GM23248 (cell line): ENCODE measurements around the gene HDGFL2. TPM values are rescaled to one million over a fixed set of nuclear protein-coding genes. Genes with fewer than 3 reads are reported as not detected.

ENCODE experiments used
- DNase-seq: peaks from one replicate; pipeline ENCODE4 v3.0.0-alpha.2; 2015
- H2AFZ ChIP-seq: fragments of 200-600 bp; sonication (generic); 2 replicates; pipeline ENCODE4 v1.6.1; 2016; ENCODE audit warnings: antibody characterized with exemption
- H3F3A ChIP-seq: fragments of 200-600 bp; sonication (generic); 2 replicates; pipeline ENCODE4 v1.6.1; 2016; ENCODE audit warnings: mild to moderate bottlenecking, antibody characterized with exemption, mixed run types; ENCODE audit not compliant: insufficient read depth
- H3K27ac ChIP-seq: fragments of 200-600 bp; sonication (generic); 2 replicates; pipeline ENCODE4 v1.5.1; 2016; ENCODE audit warnings: mild to moderate bottlenecking
- H3K27me3 ChIP-seq: fragments of 200-600 bp; sonication (generic); replicated peaks from 2 replicates; pipeline ENCODE4 v1.6.1; 2016; ENCODE audit warnings: mild to moderate bottlenecking; ENCODE audit not compliant: insufficient read depth
- H3K36me3 ChIP-seq: fragments of 200-600 bp; sonication (generic); 2 replicates; pipeline ENCODE4 v1.6.1; 2016; ENCODE audit warnings: low read depth, mild to moderate bottlenecking
- H3K4me1 ChIP-seq: fragments of 200-600 bp; sonication (generic); 2 replicates; pipeline ENCODE4 v1.6.1; 2016; ENCODE audit warnings: mild to moderate bottlenecking; ENCODE audit not compliant: insufficient read depth
- H3K4me2 ChIP-seq: fragments of 200-600 bp; sonication (generic); one replicate; pipeline ENCODE4 v1.6.1; 2016; ENCODE audit warnings: mild to moderate bottlenecking; ENCODE audit not compliant: unreplicated experiment
- H3K4me3 ChIP-seq: fragments of 200-600 bp; sonication (generic); 2 replicates; pipeline ENCODE4 v1.5.1; 2016; ENCODE audit warnings: mild to moderate bottlenecking
- H3K79me2 ChIP-seq: fragments of 200-600 bp; sonication (generic); 2 replicates; pipeline ENCODE4 v1.6.1; 2016; ENCODE audit warnings: mild to moderate bottlenecking; ENCODE audit not compliant: insufficient read depth
- H3K9ac ChIP-seq: fragments of 200-600 bp; sonication (generic); 2 replicates; pipeline ENCODE4 v1.6.1; 2016; ENCODE audit warnings: mild to moderate bottlenecking
- H3K9me2 ChIP-seq: fragments of 200-600 bp; sonication (generic); 2 replicates; pipeline ENCODE4 v1.6.1; 2016; ENCODE audit warnings: mixed run types, mild to moderate bottlenecking, moderate library complexity; ENCODE audit not compliant: insufficient read depth
- H3K9me3 ChIP-seq: fragments of 200-600 bp; sonication (generic); one replicate; pipeline ENCODE4 v1.6.1; 2017; ENCODE audit warnings: low read depth
- H4K20me1 ChIP-seq: fragments of 200-600 bp; sonication (generic); 2 replicates; pipeline ENCODE4 v1.6.0; 2016; ENCODE audit not compliant: insufficient read depth
- EZH2 ChIP-seq: fragments of 200-600 bp; sonication (generic); IDR thresholded peaks from 2 replicates; pipeline ENCODE4 v1.6.1; 2018; ENCODE audit warnings: antibody characterized with exemption, mild to moderate bottlenecking; ENCODE audit not compliant: insufficient read depth, poor library complexity, severe bottlenecking
- EZH2phosphoT487 ChIP-seq: fragments of 200-600 bp; sonication (generic); IDR thresholded peaks from 2 replicates; pipeline ENCODE4 v1.6.1; 2018; ENCODE audit warnings: antibody characterized with exemption, moderate library complexity, mild to moderate bottlenecking, low read depth; ENCODE audit not compliant: insufficient read depth
- WGBS, 2 experiments: methylation state at CpG; one replicate each; pipeline ENCODE4 v1.1.6; 2015 to 2017; ENCODE audit warnings: low lambda C conversion rate in 2 of 2, low coverage in 1 of 2; ENCODE audit errors: missing lambda C conversion rate in 2 of 2; 5-methylcytosine and 5-hydroxymethylcytosine counted together
- in situ Hi-C: fragments of 300-500 bp; cut with MboI; formaldehyde crosslinking; loops from 2 replicates; pipeline ENCODE4 v1.15.0; 2020
- polyA plus RNA-seq: library from polyadenylated mRNA; unstranded; fragments of >200 nt; fragmentation: Nextera tagmentation; extraction: Ambion mirVana; gene quantifications from 2 replicates; pipeline ENCODE4 v1.2.1, GENCODE V29; 2016
- total RNA-seq: library from RNA; depleted of rRNA; stranded (reverse); fragments of >200 nt; shearing (Covaris generic); gene quantifications from 2 replicates; pipeline ENCODE4 v1.2.3, GENCODE V29; 2014

HDGFL2 gene
- total and polyA plus RNA-seq, 2 experiments from 2014 or later = 23.0 to 50.7 TPM

DNA sequence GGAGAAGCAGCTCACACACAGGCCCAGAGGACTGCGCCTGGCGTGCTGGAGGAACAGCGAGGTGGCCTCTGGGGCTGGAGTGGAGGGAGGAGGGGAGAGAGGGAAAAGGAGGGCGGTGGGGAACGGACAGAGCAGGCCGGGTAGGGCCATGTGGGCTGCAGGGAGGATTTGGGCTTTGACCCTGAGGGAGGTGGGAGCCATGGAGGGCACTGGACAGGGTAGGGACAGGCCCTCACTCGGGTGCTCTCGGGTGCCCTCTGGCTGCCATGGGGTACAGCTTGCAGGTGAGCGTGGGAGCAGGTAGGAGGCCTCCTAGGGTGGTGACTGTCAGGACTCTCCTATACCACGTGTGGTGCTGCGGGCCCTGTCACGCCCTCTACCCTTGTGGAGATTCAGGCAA is 23.4 kb downstream of the HDGFL2 start:
- H3K4me1 ChIP-seq = no peaks in the 10 kb centered on the region
- no peak overlapping the region for H3K27ac ChIP-seq
- WGBS, 2 experiments = 95 to 98% methylated on average over 7 to 12 of the region's 12 CpGs
- no peaks in the 10 kb centered on the region for H3K9me3 ChIP-seq
- H3K27me3 ChIP-seq = no peaks in the 10 kb centered on the region
- H3K9me2 ChIP-seq = no peaks in the 10 kb centered on the region
- H3K9ac ChIP-seq = no peak overlapping the region
- no peak overlapping the region for H2AFZ ChIP-seq
- no peaks in the 10 kb centered on the region for H4K20me1 ChIP-seq
- H3F3A ChIP-seq = no peaks in the 10 kb centered on the region
- no peak for TF ChIP-seq EZH2phosphoT487
- no peak for TF ChIP-seq EZH2
- no peak overlapping the region for H3K4me2 ChIP-seq
- no peaks in the 10 kb centered on the region; the same call in 1 of the 2 replicates for H3K36me3 ChIP-seq
- no peak overlapping the region for H3K4me3 ChIP-seq
- DNase-seq = no peak
- H3K79me2 ChIP-seq = no peaks in the 10 kb centered on the region
- in situ Hi-C loops = no loop called here

DNA sequence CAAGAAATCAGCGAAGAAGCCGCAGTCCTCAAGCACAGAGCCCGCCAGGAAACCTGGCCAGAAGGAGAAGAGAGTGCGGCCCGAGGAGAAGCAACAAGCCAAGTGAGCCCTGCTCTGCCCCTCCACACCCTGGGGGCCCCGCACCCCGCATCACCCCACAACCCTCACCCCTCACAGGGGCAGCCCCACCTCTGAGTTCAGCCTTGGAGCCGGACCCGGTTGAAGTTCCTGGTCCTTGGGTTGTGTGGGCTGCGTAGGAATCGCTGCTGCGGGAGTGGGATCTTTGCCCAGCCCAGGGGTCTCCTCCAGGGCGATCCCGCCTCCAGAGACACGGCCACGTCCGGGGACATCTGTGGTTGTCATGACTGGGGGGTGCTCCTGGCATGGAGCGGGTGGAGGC is 24.2 kb downstream of the HDGFL2 start:
- WGBS, 2 experiments = 87 to 91% methylated on average over 14 to 18 of the region's 18 CpGs
- no peak for DNase-seq
- H3K79me2 ChIP-seq = no peaks in the 10 kb centered on the region

DNA sequence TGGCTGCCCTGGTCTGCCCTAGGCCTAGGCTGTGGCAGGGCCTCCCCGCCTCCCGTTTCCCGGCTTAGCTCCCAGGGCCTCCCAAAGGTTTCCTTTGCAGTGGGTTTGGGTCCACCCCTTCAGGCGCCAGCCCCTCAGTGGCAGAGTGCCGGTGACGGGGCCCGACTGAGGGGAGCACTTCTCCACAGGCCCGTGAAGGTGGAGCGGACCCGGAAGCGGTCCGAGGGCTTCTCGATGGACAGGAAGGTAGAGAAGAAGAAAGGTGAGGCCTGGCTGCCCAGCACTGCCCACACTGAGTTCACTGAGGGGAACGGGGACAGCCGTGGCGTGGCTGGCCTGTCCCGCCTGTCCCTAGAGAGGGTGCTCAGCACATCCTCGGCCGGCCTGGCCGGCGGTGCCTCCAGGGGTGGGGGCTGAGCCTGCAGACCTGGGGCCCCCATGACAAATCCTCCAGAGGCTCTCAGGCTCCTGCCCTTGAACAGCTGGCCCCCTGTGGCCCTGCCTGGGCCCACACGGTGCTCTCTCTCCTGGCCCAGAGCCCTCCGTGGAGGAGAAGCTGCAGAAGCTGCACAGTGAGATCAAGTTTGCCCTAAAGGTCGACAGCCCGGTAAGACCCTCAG is 25.8 kb downstream of the HDGFL2 start:
- Histone ChIP-seq H3K36me3 (no peaks in the 10 kb centered on the region; the same call in 1 of the 2 replicates), H3K79me2 (no peaks in the 10 kb centered on the region), H3K27me3 (no peaks in the 10 kb centered on the region), H2AFZ (no peak overlapping the region), H3K9ac (no peak overlapping the region), H3K4me2 (no peak overlapping the region), H3F3A (no peaks in the 10 kb centered on the region), H3K4me1 (no peaks in the 10 kb centered on the region), H3K9me3 (no peaks in the 10 kb centered on the region), H3K27ac (no peak overlapping the region), H3K9me2 (no peaks in the 10 kb centered on the region), H4K20me1 (no peaks in the 10 kb centered on the region), H3K4me3 (no peak overlapping the region)
- DNase-seq = no peak
- no peak for TF ChIP-seq EZH2
- no peak for TF ChIP-seq EZH2phosphoT487
- WGBS, 2 experiments = 87 to 92% methylated on average over 20 to 25 of the region's 25 CpGs
- in situ Hi-C loops = no loop called here

More for the DNA sequence above, 24.2 kb downstream of the HDGFL2 start:
- Histone ChIP-seq H3K9ac (no peak overlapping the region), H3K4me3 (no peak overlapping the region), H3K4me1 (no peaks in the 10 kb centered on the region), H3K9me3 (no peaks in the 10 kb centered on the region), H2AFZ (no peak overlapping the region), H3K9me2 (no peaks in the 10 kb centered on the region), H3K36me3 (no peaks in the 10 kb centered on the region; the same call in 1 of the 2 replicates), H3K27me3 (no peaks in the 10 kb centered on the region), H3K27ac (no peak overlapping the region), H4K20me1 (no peaks in the 10 kb centered on the region), H3F3A (no peaks in the 10 kb centered on the region), H3K4me2 (no peak overlapping the region)
- in situ Hi-C loops = no loop called here
- TF ChIP-seq EZH2 (no peak), EZH2phosphoT487 (no peak)

DNA sequence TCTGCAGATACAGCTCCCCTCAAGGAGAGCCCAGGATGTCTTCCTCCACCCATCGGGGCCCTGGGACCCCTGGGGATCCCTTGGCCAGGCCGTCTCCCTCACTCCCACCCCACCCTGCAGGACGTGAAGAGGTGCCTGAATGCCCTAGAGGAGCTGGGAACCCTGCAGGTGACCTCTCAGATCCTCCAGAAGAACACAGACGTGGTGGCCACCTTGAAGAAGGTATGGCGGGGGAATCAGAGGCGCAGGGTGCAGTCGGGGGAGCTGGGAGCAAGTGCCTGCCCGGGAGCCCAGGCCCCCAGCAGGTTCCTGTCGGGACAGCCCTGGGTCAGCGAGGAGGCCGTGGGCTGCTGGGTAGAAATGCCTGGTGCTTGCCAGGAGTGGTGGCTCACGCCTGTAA is 26.6 kb downstream of the HDGFL2 start:
- H4K20me1 ChIP-seq = no peaks in the 10 kb centered on the region
- no peaks in the 10 kb centered on the region for H3K4me1 ChIP-seq
- H3K79me2 ChIP-seq = no peaks in the 10 kb centered on the region
- no peaks in the 10 kb centered on the region for H3K9me2 ChIP-seq
- 95 to 96% methylated on average over 11 to 12 of the region's 12 CpGs for WGBS, 2 experiments
- no peak overlapping the region for H3K4me3 ChIP-seq
- H3K27ac ChIP-seq = no peak overlapping the region
- no peak overlapping the region for H3K9ac ChIP-seq
- no peaks in the 10 kb centered on the region for H3F3A ChIP-seq
- in situ Hi-C loops = no loop called here
- H2AFZ ChIP-seq = no peak overlapping the region
- H3K27me3 ChIP-seq = no peaks in the 10 kb centered on the region
- H3K4me2 ChIP-seq = no peak overlapping the region
- no peak for DNase-seq
- no peaks in the 10 kb centered on the region for H3K9me3 ChIP-seq
- H3K36me3 ChIP-seq = no peaks in the 10 kb centered on the region; the same call in 1 of the 2 replicates
- TF ChIP-seq EZH2phosphoT487 = no peak
- TF ChIP-seq EZH2 = no peak

DNA sequence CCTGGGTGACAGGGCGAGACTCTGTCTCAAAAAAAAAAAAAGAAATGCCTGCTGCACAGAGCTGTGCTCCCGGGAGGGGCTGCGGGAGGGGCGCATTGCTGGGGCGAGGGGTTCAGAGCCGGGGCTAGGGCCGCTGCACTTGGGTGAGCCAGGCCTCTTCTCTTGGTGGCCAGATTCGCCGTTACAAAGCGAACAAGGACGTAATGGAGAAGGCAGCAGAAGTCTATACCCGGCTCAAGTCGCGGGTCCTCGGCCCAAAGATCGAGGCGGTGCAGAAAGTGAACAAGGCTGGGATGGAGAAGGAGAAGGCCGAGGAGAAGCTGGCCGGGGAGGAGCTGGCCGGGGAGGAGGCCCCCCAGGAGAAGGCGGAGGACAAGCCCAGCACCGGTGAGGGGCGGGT is 27.2 kb downstream of the HDGFL2 start:
- Histone ChIP-seq H3K4me3 (no peak overlapping the region), H3K9me3 (no peaks in the 10 kb centered on the region), H3F3A (no peaks in the 10 kb centered on the region), H3K9ac (no peak overlapping the region), H3K4me2 (no peak overlapping the region), H3K27me3 (no peaks in the 10 kb centered on the region), H2AFZ (no peak overlapping the region), H3K36me3 (no peaks in the 10 kb centered on the region; the same call in 1 of the 2 replicates), H3K4me1 (no peaks in the 10 kb centered on the region), H3K27ac (no peak overlapping the region), H3K9me2 (no peaks in the 10 kb centered on the region), H4K20me1 (no peaks in the 10 kb centered on the region), H3K79me2 (no peaks in the 10 kb centered on the region)
- 90 to 95% methylated on average over 11 to 23 of the region's 23 CpGs for WGBS, 2 experiments
- DNase-seq = no peak
- TF ChIP-seq EZH2phosphoT487 (no peak), EZH2 (no peak)
- in situ Hi-C loops = no loop called here
